ENCODE data around the gene SVIL. TPM values are rescaled to one million over a fixed set of nuclear protein-coding genes. Genes with fewer than 3 reads are reported as not detected.
A peak's percentile ranks its signal among the peaks of the same experiment; 100 is the strongest.
"Not testable (repeated sequence)": the region's sequence is repeated elsewhere in the genome, so short reads cannot be mapped to it uniquely, and the experiment has no call there.

Gene SVIL
- total and polyA plus RNA-seq, 11 donors = 95.2 to 589 (median 355) TPM

DNA sequence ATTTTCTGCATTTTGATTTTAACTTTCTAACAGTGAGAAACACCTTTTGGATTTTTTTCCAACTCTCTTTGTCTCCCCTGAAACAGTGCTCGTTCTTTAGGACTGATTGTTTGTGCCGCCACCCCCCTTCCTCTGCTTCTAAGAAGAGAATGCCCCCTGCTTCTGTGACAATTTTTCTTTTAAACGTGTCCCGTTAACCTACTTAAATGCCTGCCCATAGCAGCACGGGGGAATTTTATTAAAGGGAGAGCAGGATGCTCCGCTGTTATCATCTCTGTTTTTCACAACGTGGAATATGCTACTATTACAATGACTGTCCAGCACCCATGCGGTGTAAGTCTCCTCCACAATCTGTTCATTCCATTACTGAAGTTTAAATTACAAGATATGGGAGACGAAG lies 67.8 kb downstream of the SVIL start:
- intact Hi-C loops (cut with DNase I) = no loop called here
- H3K27ac ChIP-seq = peak overlapping the region in 2 of 12 donors; percentile 1 to 24
- H3K4me3 ChIP-seq = no peak overlapping the region
- no peaks in the 10 kb centered on the region for H3K27me3 ChIP-seq
- peaks cover 0 to 32% (median 15%) of the 10 kb centered on the region in 12 donors for H3K4me1 ChIP-seq
- peaks cover 0 to 40% (median 5%) of the 10 kb centered on the region in 9 donors for H3K36me3 ChIP-seq
- ATAC-seq (no peak), DNase-seq (no peak)
- TF ChIP-seq POLR2A (IDR thresholded peaks at IDR 0.05) = no peak
- TF ChIP-seq, protein P1, sequence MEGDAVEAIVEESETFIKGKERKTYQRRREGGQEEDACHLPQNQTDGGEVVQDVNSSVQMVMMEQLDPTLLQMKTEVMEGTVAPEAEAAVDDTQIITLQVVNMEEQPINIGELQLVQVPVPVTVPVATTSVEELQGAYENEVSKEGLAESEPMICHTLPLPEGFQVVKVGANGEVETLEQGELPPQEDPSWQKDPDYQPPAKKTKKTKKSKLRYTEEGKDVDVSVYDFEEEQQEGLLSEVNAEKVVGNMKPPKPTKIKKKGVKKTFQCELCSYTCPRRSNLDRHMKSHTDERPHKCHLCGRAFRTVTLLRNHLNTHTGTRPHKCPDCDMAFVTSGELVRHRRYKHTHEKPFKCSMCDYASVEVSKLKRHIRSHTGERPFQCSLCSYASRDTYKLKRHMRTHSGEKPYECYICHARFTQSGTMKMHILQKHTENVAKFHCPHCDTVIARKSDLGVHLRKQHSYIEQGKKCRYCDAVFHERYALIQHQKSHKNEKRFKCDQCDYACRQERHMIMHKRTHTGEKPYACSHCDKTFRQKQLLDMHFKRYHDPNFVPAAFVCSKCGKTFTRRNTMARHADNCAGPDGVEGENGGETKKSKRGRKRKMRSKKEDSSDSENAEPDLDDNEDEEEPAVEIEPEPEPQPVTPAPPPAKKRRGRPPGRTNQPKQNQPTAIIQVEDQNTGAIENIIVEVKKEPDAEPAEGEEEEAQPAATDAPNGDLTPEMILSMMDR (IDR thresholded peaks at IDR 0.05) = no peak
- 62 to 74% (median 69%) methylated on average over 9 of the region's 9 CpGs for WGBS, 4 donors
- no peaks in the 10 kb centered on the region for H3K9me3 ChIP-seq

- DNase-seq; H3K4me3 ChIP-seq; H3K27me3 ChIP-seq; ATAC-seq; intact Hi-C loops (cut with DNase I); H3K9me3 ChIP-seq: not testable (repeated sequence)
- Histone ChIP-seq H3K27ac (peak overlapping the region in 1 of 12 donors; percentile 24), H3K4me1 (peaks cover 0 to 32% (median 15%) of the 10 kb centered on the region in 12 donors), H3K36me3 (peaks cover 0 to 47% (median 7%) of the 10 kb centered on the region in 9 donors)
- 73 to 89% (median 82%) methylated on average over 7 of the region's 7 CpGs for WGBS, 4 donors
These were observed 68.6 kb downstream of the SVIL start for GRCh38 chr10:29566209-29566608.

- no peak for DNase-seq
- Histone ChIP-seq H3K36me3 (peaks cover 0 to 64% (median 7%) of the 10 kb centered on the region in 9 donors), H3K4me3 (no peak overlapping the region), H3K27ac (peak overlapping the region in 1 of 12 donors; percentile 51), H3K9me3 (no peaks in the 10 kb centered on the region), H3K4me1 (peaks cover 0 to 27% (median 7%) of the 10 kb centered on the region in 12 donors), H3K27me3 (no peaks in the 10 kb centered on the region)
- TF ChIP-seq, protein P1 (IDR thresholded peaks at IDR 0.05) = no peak
- TF ChIP-seq POLR2A (IDR thresholded peaks at IDR 0.05) = no peak
- WGBS, 4 donors = 78 to 86% (median 84%) methylated on average over 7 of the region's 7 CpGs
- intact Hi-C loops (cut with DNase I) = no loop called here
- no peak for ATAC-seq
These were observed 71.2 kb downstream of the SVIL start for GRCh38 chr10:29563420-29564035.

GRCh38 chr10:29563006-29563405 lies 71.8 kb downstream of the SVIL start:
- Histone ChIP-seq H3K36me3 (peaks cover 0 to 66% (median 7%) of the 10 kb centered on the region in 9 donors), H3K4me1 (peaks cover 0 to 26% (median 7%) of the 10 kb centered on the region in 12 donors)
- intact Hi-C loops (cut with DNase I); H3K27me3 ChIP-seq; DNase-seq; H3K9me3 ChIP-seq; H3K27ac ChIP-seq; ATAC-seq; H3K4me3 ChIP-seq: not testable (repeated sequence)
- WGBS, 4 donors = 85 to 96% (median 89%) methylated on average over 5 to 7 of the region's 7 CpGs

DNA sequence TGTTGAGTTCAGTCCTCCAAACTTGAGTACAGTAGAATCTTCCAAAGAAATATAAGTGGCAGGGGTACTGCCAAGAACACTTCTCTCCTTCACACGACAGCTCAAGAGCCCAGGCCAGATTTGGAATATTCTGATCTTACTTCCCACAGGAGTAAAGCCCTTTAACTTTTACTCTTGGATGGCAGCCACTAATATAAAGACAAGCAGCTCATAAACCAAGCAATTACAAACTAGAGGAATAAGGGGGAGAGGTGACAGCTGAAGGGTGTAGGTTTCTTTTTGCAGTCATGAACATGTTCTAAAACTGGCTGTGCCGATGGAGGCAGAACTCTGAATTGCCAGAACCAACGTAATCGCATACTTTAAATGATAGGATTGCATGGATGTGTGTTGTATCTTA lies 74.8 kb downstream of the SVIL start:
- WGBS, 4 donors = 24 to 38% (median 28%) methylated on average over 4 of the region's 4 CpGs
- DNase-seq (no peak), ATAC-seq (peak; percentile 63 to 85 (median 82))
- Histone ChIP-seq H3K27me3 (no peaks in the 10 kb centered on the region), H3K9me3 (no peaks in the 10 kb centered on the region), H3K27ac (peak overlapping the region in 11 of 12 donors; percentile 1 to 72 (median 33)), H3K4me3 (no peak overlapping the region), H3K36me3 (peaks cover 0 to 68% (median 7%) of the 10 kb centered on the region in 9 donors), H3K4me1 (peaks cover 0 to 33% (median 15%) of the 10 kb centered on the region in 12 donors)
- intact Hi-C loops (cut with DNase I) = no loop called here
- no peak for TF ChIP-seq POLR2A (IDR thresholded peaks at IDR 0.05)
- TF ChIP-seq, protein P1 (IDR thresholded peaks at IDR 0.05) = no peak

Data from heart left ventricle (tissue), 16 donors.